ENCODE results near the gene CDC27.
A peak's percentile ranks its signal among the peaks of the same experiment; 100 is the strongest.
"Not testable (repeated sequence)": the region's sequence is repeated elsewhere in the genome, so short reads cannot be mapped to it uniquely, and the experiment has no call there.

Gene CDC27, protein sequence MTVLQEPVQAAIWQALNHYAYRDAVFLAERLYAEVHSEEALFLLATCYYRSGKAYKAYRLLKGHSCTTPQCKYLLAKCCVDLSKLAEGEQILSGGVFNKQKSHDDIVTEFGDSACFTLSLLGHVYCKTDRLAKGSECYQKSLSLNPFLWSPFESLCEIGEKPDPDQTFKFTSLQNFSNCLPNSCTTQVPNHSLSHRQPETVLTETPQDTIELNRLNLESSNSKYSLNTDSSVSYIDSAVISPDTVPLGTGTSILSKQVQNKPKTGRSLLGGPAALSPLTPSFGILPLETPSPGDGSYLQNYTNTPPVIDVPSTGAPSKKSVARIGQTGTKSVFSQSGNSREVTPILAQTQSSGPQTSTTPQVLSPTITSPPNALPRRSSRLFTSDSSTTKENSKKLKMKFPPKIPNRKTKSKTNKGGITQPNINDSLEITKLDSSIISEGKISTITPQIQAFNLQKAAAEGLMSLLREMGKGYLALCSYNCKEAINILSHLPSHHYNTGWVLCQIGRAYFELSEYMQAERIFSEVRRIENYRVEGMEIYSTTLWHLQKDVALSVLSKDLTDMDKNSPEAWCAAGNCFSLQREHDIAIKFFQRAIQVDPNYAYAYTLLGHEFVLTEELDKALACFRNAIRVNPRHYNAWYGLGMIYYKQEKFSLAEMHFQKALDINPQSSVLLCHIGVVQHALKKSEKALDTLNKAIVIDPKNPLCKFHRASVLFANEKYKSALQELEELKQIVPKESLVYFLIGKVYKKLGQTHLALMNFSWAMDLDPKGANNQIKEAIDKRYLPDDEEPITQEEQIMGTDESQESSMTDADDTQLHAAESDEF

DNA sequence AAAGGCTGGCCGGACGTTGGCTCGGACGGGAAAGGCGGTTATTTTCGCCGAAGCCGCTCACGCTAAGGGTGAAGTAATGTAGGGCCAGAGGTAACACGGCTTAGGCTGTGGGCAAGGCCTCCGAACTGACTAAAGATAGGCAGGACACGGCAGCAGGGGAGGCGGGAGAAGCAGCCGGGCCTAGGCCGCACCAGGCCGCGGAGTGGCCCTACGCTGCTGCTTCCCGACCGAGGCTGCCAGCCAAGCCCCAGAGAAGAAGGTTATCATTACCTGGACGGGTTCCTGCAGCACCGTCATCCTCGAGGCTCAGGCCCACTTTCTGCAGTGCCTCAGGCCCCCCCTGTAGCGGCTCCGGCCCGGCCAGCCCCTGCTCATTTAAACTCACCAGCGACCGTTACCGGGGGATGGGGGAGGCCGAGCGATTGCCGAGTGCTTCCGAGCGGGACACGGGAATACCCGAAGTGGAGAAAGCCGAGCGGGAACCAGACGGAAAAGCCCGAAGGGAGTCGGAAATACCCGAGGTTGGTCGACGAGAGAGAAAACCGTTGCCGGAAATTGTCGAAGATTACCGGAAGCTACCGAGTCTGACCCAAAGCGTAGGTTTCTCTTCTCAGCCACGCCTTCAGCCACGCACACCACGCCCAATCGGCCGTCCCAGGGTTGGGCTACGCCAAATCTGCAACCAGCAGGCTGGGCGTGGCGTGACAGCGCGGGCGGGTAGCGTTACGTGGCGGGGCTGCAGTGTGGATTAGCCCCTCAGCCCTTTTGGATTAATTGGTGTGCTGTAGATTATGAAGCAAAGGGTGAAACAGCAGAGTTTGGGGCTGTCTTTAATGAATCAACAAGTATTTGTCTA lies at the start of gene CDC27:
TSS of gene CDC27 (minus strand) at position 420 of the 856 bp plus-strand sequence. CDS start at position 297, 123 bp downstream.
- DNase-seq, result peak; percentile 100

DNA sequence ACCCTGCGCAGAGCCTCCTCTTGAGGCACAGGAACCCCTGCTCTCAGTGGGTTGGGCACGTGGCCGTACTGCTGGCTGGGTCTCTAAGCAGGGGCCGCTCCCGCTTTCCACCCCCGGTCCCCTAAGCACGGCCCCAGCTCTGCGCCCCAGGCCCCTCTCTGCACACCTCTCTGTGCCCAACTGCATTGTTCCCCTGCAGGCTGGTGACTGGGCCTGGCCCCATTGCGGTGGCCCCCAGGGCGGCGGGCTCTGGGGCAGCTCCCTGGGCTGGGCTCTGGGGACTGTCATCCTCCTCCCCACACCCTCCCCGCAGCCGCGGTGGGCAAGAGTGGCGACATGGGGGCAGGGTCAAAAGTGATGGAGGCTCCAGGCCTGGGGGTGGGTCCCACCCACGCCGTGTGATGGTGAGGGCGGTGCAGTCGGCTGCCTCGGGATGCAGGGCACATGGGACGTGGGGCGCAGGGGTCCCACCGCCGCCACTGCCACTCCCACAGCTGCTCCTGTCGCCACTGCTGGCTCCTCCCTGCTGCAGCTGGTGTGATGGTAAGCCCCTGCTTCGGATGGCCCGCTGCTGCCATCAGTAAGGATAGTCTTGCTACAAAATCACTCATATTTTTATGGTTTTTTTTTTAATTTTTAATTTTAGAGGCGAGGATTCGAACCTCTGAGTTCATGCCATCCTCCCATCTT lies 49.4 kb upstream of the CDC27 start:
- DNase-seq, result no peak

DNA sequence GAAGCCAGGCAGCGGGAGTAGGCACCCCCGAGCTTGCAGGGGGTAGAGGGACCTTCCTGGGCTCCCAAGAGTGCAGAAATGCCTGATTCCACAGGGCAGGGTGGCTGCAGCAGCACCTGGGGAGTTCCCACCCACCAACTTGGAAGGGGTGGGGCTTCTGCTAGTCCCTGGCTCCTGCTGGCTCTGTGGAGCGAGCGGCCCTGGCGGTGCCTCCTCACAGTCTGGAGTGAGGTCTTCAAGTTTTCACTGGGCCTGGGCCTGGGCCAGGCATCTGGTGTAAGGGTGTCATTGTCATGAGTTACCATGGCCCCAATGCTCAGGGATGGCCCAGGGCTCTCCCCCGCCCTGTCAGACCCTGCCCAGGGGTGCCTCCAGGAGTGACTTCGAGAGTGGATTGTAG lies 48.7 kb upstream of the CDC27 start:
- no peak for DNase-seq

DNA sequence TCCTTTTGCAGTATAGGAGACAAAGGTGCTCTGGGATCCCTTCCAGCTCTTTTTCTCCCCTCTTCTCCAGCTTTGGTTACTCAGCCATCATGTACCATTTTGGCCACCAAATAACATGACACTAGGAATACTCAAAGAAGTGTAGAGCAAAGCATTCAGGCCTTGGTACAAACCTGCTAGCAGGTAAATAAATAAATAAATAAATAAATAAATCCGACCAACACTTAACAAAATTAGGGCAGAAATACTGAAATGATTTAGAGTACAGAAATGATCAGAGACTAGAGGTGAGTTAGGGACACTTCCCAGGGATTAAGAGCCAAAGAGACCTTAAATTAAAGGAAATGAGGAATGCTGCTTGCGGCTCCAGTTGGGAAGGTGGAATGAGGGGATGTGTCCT lies 46.8 kb upstream of the CDC27 start:
- DNase-seq, result no peak

DNA sequence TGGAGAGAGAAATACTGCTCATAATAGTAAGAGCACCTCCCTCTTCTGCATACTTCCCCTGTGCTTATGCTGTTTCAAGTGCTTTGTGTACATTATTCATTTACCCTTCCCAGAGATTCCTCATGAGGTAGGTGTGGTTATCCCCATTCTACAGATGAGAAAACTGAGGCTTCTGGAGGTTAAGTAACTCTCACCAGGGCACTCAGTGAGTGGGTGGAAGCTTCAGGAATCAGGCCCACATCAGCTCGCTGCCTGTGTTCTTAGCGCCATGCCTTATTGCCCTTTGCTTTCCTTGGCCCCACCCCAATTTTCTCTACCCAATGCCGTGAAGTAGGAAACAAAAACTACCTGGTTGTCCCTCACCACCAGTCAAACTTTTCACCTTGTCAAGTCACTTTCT lies 46.4 kb upstream of the CDC27 start:
- no peak for DNase-seq

DNA sequence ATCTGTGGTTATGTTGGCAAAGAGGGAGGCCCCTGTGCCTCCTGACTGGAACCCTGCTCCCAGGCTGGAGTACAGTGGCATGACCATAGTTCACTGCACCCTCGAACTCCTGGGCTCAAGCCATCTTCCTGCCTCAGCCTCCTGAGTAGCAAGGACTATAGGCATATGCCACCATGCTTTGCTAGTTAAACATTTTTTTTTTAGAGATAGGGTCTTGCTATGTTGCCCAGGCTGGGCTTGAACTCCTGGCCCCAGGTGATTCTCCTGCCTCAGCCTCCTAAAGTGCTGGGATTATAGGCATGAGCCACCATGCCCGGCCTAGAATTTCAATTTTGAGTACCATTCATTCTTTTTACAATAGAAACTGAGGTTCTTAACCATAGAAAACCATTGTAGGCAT lies 43.4 kb upstream of the CDC27 start:
- DNase-seq, result no peak

DNA sequence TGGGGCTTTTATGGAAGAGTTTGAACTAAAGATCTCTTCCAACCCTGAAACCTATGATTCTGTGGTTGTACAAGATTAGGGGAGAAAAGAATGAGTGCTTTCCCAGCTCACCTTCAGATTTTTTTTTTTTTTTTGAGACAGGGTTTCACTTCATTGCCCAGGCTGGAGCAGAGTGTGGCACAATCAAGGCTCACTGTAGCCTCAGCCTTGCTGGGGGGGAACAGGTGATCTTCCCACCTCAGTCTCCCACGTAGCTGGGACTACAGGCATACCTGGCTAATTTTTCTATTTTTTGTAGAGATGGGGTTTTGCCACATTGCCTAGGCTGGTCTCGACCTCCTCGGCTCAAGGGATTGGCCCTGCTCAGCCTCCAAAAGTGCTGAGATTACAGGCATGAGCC lies 42.8 kb upstream of the CDC27 start:
- no peak for DNase-seq

DNA sequence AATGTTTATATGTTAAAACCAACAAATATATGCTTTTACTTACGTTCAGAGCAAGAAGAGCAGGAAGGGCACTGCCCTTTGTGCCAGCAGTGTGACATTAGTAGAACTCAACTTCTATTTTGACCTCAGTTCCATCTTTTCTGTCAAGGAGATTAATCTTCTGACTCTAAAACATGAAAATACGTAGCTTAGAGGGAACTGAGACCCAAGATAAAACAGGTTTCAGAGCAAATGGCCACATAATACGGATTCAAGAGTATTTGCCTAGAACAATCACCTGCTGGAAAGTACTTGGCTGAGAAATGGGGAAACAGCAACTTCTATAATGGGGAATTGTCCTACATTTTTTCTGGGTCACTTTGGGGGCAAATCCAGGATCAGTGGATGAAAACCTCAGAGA lies 42.2 kb upstream of the CDC27 start:
- DNase-seq, result no peak

DNA sequence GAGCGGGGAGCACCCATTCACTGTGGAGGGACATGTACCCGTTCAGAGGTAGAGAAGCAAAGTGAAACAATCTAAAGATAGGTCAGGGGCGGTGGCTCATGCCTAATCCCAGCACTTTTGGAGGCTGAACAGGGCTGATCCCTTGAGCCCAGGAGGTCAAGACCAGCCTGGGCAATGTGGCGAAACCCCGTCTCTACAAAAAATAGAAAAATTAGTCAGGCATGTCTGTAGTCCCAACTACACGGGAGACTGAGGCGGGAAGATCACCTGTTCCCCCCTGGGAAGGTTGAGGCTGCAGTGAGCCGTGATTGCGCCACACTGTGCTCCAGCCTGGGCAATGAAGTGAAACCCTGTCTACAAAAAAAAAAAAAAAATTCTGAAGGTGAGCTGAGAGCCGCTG lies 41.8 kb upstream of the CDC27 start:
- no peak for DNase-seq

DNA sequence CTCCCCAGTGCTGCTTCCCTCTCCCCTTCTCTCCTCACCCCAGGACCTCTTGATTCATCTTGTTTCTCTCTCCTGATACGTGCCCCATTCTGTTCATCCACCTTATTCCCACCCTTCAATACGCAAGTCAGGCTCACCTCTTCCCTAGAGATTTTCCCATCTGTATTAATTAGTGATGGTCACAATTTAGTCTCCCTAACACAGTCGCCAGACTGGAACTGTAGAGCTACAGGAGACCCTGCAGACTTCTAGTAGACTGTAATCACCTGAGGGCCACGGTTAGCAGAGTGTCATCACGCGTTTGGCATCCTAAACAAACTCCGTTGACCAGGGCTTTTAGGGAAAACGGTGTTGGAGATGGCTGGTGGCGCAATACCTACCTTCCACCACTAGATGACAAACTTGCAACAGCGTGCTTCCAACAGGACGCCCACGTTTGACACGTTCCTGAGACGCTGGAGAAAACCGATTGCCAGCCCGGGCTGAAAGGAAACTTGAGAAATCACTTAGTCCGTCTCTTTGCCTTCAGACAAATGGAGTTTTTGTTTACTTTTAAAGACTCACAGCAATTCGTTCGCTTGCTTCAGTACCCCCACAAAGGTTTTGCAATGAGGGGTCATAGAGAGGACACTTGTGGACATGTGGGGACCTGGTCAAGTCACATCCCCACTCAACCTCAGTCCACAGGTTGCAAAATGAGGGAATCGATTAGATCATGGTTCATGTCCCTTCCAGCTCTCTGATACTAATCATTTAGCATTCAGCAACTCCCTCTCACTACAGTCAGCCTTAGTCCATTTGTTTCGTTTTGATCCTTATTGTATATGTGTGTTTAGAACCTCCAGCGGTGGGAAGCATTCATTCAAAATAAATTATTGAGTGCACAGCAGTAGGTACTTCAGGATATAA lies 40.7 kb upstream of the CDC27 start:
- DNase-seq, result peak; percentile 66

DNA sequence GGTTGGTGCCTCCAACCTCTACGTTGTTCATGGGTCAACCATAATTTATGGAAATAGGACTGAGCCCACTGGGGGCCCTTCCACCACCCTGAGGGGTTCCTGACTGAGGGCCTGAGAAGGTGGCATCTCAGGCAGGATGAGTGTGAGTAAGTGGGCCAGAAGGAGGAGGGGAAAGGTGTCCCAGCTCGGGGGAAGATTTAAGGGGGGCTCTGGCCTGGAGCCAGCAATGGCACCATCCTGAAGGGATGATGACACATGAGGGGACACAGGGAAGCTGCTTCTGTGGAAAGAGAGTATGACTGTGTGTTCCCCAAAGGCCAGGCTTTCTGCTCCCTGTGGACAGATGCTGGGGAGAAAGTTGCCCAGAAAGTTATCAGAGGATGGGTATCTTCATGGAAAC lies 38.8 kb upstream of the CDC27 start:
- no peak for DNase-seq

DNA sequence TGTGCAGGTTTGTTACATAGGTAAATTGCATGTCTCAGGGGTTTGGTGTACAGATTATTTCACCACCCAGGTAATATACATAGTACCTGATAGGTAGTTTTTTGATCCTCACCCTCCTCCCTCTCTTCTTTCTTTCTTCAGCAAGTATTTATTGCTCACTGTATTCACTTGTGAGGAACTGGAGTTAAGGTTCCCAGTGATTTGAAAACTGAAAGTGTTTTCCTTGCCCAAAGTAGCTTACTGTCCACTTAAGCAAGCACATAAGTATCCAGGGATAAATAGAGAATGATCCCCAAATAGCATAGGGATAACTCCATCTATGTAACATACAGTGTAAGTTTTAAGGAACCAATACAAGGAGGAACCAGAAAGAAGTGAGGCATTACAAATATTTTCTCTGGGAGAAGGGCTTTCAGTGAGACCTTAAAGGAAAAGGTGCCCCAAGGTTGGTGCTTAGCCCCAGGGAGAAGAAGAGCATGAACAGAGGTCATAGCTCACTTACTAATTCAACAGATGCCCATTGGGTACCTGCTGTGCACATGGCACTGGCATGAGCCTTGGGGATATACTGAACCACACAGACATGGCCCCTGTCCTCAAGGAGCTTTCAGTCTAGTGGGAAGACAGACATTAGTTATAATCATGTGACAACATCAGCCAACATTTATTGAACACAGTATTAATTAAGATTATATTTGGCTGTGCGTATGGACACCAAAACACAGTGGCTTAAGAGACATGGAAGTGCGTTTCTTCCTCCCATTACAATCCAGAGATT lies 37.0 kb upstream of the CDC27 start:
- no peak for DNase-seq

DNA sequence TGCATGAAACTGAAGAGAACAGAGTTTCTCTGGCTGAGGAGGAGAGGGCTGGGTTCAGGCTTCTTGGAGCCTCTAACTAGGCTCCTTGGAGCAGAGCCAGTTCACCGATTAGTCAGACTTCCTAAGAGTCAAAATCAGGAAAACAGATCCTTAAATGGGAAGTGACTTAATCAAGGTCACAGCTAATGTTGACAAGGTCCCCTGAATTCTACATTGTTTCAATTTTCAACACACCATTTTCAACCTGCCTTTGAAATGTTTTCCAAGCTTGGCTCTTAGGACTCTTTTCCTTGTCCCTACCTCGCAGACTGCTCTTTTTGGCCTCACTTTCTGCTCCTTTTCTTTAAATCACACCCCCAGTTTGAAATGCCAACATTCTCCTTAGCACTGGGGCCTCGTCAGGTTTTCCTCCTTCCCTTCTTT lies 36.4 kb upstream of the CDC27 start:
- DNase-seq, result no peak

DNA sequence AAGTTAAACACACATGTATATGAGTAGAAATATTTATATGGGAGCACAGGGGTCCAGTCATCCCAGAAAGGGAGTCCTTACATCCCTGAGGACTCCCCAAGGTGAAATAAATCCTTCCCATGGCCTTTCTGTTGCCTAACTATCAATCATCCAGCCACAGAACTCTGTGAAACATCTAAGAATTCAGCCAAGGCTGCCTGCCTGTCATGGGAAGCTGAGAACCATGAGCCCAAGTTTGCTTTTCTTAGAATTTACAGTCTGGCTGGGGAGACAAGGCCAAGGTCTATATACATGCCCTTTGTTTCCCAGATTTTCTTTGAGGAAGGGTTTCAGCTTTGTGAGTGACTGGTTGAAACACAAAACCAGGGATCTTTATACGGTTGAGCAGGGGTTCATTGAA lies 35.9 kb upstream of the CDC27 start:
- DNase-seq, result no peak

DNA sequence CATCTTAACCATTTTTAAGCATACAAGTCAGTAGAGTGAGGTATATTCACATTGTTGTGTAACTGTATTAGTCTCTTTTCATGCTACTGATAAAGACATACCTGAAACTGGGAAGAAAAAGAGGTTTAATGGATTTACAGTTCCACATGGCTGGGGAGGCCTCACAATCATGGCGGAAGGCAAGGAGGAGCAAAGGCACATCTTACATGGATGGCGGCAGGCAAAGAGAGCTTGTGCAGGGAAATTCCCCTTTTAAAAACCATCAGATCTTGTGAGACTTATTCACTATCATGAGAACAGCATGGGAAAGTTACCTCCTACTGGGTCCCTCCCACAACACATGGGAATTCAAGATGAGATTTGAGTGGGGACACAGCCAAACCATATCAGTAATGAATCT lies 35.0 kb upstream of the CDC27 start:
- not testable (repeated sequence) for DNase-seq

DNA sequence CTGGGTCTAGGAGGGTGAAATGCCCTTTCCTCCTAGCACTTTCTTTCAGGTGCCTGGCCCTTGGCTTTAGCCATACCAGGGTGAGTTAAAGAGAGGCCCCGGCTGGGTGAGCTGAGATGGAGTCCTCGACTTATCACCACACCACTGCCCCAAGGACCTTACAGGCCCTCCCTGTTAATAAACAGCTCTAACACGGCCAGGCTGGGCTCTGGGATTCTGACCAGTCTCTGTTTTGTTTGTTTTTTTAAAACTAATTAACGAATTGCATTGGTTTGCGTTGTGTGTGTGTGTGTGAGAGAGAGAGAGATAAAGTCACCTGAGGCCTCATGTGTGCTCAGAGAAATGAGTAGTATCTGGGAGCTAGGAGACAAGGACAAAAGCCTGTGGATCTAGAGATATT lies 34.4 kb upstream of the CDC27 start:
- no peak for DNase-seq

DNA sequence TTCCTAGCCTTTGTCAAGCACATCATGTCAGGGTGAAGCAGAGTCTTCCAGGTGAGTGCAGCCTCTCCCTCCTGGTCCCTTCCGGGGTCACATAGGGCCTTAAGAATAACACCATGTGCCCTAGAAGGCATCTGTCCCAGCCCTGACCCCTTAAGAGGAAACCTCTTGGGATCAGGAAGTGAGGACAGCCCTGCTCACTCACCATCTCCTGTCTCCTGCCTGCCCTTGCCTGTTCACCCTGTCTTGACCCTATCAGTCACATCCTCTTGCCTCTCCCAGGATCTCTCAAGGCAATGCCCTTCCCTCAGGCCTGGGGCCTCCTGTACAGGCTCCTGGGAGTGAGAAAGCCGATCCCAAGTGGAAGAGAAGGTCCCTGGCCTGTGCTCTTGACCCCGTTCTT lies 33.9 kb upstream of the CDC27 start:
- DNase-seq, result no peak

DNA sequence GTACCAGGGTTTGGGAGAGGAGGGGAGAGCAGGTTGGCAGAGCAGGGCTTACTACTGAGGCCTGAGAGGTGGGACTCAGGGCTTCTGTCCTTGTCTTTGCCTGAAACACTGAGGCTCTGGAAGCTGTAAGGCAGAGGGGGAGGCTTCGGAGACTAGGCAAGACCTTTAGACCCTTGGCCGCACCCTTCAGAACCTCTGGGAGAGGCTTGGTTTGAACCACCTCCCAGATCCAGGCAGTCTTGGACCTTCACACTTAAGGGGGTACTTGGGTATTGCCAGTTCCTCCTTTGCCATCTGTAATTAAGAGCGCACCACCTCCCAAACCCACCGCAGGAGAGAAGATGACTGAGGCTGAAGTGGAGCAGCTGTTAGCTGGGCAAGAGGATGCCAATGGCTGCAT lies 33.0 kb upstream of the CDC27 start:
- no peak for DNase-seq

DNA sequence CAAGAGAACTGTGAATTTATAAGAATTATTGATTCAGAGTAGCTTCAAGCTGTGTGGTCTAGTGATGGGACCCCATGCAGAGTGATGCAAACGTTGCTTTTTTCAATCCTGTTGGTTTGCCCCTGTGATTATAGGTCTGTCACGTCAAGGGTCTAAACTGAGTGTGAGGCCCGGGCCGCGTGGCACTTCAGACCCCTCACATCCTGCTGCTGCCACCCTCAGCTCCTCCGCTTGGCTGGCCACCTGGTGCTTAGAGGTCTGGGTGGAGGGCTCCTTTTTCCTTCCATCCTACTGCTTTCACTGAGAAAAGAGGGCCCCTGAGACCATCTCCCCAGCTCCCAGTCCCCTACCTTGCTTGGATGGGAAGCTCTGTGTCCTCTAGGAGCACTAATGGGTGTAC lies 32.1 kb upstream of the CDC27 start:
- DNase-seq, result no peak

DNA sequence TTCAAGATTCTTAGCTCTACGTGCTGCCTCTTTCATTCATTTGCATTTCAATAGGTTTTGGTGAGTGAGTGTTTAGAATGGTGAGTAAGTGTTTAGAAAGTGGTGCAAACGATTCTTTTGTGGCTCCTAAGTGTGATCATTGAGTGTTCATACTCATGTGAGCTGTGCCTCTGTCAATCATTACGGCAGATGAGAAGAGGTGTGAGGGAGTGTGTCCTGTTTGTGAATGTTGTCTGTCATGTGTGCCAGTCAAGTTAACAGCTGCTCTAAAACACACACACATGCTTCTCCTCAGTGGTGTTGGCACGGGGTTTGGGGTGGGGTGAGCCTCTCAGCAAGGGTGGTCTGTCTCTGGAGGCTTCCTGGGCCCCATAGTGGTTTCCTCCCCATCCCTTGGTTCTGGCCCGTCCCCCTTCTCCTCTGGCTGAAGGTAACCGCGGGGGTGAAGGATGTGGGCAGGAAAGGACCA lies 31.5 kb upstream of the CDC27 start:
- no peak for DNase-seq

Measured in stimulated activated CD4-positive, alpha-beta T cell treated with anti-CD3 and anti-CD28 coated beads, Interleukin-4, amount 100 ng/mL, for 1 hour (primary cell).